ENCODE measurements around the gene ADAMTS20.

GRCh38 chr12:43349863-43350262 is 202.1 kb downstream of the ADAMTS20 start:
- TF ChIP-seq EP300 (IDR thresholded peaks at IDR 0.05) (no peak), POLR2A (IDR thresholded peaks at IDR 0.05) (no peak)
- TF ChIP-seq, protein P1, sequence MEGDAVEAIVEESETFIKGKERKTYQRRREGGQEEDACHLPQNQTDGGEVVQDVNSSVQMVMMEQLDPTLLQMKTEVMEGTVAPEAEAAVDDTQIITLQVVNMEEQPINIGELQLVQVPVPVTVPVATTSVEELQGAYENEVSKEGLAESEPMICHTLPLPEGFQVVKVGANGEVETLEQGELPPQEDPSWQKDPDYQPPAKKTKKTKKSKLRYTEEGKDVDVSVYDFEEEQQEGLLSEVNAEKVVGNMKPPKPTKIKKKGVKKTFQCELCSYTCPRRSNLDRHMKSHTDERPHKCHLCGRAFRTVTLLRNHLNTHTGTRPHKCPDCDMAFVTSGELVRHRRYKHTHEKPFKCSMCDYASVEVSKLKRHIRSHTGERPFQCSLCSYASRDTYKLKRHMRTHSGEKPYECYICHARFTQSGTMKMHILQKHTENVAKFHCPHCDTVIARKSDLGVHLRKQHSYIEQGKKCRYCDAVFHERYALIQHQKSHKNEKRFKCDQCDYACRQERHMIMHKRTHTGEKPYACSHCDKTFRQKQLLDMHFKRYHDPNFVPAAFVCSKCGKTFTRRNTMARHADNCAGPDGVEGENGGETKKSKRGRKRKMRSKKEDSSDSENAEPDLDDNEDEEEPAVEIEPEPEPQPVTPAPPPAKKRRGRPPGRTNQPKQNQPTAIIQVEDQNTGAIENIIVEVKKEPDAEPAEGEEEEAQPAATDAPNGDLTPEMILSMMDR (IDR thresholded peaks at IDR 0.05): no peak

All from upper lobe of left lung (tissue), 4 donors.